ENCODE data around the gene ADPRH.

Gene ADPRH

GRCh38 chr3:119625451-119626153, 46.3 kb downstream of the ADPRH start:
- H3K27ac ChIP-seq: no peak overlapping the region
- no peak for DNase-seq (ENCODE audit: low read depth, low spot score)

DNA sequence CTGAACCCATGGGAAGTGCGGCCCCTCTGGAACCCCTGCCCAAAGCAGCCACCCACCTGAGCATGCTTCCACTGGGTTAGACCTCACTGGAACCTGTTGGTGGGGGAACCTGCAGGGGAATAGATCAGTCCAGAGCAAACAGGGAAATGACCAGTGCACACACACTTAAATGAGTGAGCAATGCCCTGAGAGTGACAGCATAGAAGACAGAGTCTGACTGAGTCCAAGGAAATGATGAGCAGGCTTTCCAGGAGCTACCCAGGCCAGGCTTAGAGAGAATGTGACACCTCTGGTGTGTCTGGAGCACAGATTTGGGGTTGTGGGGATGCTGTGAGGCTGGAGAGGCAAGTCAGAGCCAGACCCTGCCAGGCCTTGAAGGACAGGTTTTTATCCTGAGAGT, 46.9 kb downstream of the ADPRH start:
- DNase-seq (ENCODE audit: low read depth, low spot score): no peak
- H3K27ac ChIP-seq: no peak overlapping the region

GRCh38 chr3:119627461-119627860, 48.2 kb downstream of the ADPRH start:
- H3K27ac ChIP-seq: no peak overlapping the region
- no peak for DNase-seq (ENCODE audit: low read depth, low spot score)

- DNase-seq (ENCODE audit: low read depth, low spot score): no peak
- no peak overlapping the region for H3K27ac ChIP-seq
Measured at GRCh38 chr3:119628390-119628789, 49.1 kb downstream of the ADPRH start.

GRCh38 chr3:119628816-119629445, 49.6 kb downstream of the ADPRH start:
- no peak for DNase-seq (ENCODE audit: low read depth, low spot score)
- H3K27ac ChIP-seq: no peak overlapping the region

DNA sequence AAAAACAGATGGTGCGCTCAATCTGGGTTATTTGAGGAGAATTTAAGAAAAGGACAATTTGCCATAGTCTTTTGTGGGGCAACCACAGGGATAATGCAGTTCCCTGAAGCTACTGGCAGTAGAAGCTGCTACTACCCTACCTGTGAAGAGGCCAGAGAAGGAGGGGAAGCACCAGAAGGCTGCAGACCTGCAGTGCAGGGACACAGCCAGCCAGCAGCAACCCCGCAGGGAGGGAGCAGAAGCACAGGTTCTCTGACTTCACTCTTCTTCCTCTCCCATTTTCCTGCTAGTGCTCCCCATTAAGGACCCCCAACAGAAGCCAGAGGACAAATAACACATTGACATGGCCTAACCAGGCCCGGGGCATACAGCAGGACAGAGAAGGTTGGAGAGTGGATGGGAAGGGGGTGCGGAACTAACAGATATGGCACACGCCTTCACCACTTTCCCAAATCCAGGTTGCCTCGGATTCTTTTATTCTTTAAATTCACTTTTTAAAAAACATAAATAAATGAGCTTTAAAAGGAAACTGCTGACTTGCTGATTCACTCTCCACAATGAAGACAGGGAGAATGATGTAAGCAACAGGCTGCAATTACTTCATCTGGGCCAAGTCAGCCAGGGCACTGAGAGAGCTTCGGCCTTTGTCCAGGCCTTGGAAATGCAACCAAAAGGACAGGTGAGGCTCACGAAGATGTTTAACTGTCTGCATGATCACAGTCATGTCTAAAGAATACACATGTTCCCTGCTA, 51.0 kb downstream of the ADPRH start:
- peak overlapping the region; percentile 55 for H3K27ac ChIP-seq
- no peak for DNase-seq (ENCODE audit: low read depth, low spot score)

DNA sequence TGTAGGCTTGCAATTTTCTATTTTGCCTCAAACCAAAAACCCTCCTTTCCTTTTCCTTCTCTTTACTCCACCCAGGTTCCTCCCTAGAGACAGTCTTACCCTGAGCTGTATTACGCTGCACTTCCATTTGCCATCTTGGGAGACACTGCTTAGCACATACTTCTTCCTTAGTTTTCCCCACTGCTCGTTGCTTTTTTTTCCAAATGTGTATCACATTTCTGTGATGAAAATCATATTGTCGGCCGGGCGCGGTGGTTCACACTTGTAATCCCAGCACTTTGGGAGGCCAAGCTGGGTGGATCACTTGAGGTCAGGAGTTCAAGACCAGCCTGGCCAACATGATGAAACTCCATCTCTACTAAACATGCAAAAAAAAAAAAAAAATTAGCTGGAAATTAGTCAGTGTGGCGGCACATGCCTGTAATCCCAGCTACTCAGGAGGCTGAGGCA, 51.6 kb downstream of the ADPRH start:
- DNase-seq (ENCODE audit: low read depth, low spot score): no peak
- H3K27ac ChIP-seq: peak overlapping the region; percentile 55

DNA sequence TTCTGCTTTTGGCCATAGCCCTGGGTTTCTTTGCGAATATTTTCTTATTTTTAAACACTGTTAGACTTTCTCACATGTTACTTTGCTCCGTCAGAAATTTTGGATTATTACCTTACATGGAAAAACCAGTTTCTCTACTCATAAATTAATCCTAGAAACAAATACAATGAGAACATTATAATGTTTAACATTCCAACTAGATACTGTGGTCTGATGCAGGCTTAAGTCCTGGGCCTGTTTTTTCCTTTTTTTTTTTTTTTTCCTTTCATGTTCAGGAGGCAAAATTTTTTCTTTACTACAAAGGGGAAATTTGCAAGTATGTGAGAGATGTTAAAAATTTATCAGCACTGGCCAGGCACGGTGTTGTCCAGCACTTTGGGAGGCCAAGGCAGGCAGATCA, 52.2 kb downstream of the ADPRH start:
- DNase-seq (ENCODE audit: low read depth, low spot score): no peak
- no peak overlapping the region for H3K27ac ChIP-seq

GRCh38 chr3:119632216-119632615, 52.9 kb downstream of the ADPRH start:
- DNase-seq (ENCODE audit: low read depth, low spot score): no peak

DNA sequence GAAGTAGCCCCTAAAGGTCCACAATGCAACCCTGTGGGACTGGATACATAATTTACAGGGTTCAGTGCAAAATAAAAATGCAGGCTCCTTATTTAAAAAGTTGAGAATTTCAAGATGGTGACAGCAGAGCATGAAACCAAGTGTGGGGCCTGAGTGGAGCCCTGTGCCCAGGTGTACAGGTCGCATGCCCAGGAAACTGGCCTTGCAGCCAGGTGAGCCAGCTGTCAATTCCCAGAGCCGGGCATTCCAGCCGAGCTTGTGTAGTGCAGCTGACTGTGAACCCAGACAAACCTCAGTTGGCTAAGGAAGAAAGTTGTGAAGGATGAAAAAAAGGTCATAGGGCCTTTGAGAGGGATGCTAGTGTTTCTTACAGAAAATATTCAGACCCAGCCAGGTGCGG, 53.5 kb downstream of the ADPRH start:
- DNase-seq (ENCODE audit: low read depth, low spot score): no peak
- no peak overlapping the region for H3K27ac ChIP-seq

More at GRCh38 chr3:119632216-119632615, 52.9 kb downstream of the ADPRH start:
- no peak overlapping the region for H3K27ac ChIP-seq

DNA sequence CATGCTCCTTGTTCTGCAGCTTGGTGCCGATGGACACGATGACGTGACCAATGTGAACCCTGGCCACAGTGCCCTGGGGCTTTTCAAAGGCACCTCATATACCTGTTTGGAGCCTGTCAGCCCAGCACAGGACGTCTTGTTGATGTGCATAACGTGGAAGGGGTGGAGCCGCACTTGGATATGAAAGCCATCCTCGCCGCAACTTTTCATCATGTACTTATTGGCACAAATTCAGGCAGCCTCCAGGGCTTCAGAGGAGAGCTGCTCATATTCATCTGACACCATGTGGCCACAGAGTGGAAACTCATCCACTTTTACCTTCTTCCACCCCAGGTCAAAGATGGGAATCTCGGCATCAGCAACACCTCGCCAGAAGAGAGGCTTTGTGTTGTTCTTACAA, 56.4 kb downstream of the ADPRH start:
- no peak for DNase-seq (ENCODE audit: low read depth, low spot score)
- peak overlapping the region; percentile 94 for H3K27ac ChIP-seq

DNA sequence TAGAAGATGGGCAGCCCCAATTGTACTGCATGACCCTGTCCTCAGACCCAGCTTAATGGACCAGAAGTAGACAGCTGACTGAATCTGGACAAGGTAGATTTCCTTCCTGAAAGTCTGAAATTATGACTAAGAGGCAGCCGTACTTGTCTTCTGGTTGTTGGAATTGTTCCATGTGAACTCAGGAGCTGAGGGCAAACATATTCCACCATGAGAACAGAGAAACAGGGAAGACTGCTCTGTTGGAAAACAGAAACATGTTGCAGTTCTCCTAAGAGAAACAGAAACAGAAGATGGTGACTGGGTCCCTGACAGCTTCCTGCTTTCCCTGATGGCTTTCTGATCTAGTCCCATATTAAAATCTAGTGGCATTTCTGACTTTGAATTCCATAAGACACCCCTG, 57.0 kb downstream of the ADPRH start:
- H3K27ac ChIP-seq: peak overlapping the region; percentile 94
- peak; percentile 49 for DNase-seq (ENCODE audit: low read depth, low spot score)

- no peak for DNase-seq (ENCODE audit: low read depth, low spot score)
- peak overlapping the region; percentile 94 for H3K27ac ChIP-seq
Measured at GRCh38 chr3:119636891-119637611, 57.8 kb downstream of the ADPRH start.

DNA sequence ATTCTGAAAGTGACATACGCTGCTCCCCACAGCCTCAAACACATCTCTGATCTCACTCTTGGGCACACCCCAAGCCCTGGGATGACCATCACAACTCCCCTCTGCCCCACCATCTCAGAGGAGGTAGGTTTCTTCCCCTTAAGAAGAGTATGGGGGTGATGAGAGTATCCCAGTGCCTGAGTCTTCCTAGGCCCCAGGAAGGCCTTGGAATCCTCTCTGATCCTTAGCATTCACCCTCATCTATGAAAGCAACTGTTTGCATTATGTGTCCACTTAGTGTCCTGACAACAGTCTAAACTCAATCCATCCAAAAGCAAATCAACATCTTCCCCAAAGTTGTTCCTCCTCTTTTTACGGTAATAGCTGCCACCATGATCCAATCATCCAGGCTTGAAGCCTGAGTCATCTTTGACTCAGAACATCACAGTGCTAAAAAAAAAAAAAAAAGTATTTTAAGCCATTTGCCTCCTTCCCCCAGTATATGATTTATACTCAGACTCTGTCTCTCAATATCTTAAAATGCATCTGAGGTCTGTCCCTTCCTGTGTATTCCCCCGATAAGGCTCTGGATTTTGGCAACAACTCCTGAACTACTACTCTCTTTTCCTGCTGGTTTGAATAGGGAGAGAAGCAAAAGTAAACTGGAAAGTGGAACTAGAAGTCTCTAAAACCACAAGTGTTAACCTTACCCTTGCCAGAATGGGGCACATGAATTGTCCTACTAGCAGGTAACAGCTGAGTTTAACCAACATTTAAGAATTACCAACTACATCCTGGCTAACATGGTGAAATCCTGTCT, 58.6 kb downstream of the ADPRH start:
- H3K27ac ChIP-seq: peak overlapping the region; percentile 94
- peak; percentile 63 for DNase-seq (ENCODE audit: low read depth, low spot score)

All from epithelial cell of prostate (primary cell).